ENCODE data around the gene MARCHF2.
"Not testable (repeated sequence)": the region's sequence is repeated elsewhere in the genome, so short reads cannot be mapped to it uniquely, and the experiment has no call there.

GRCh38 chr19:8410718-8411117 is 2.4 kb upstream of the MARCHF2 start:
- TF ChIP-seq, protein P1, sequence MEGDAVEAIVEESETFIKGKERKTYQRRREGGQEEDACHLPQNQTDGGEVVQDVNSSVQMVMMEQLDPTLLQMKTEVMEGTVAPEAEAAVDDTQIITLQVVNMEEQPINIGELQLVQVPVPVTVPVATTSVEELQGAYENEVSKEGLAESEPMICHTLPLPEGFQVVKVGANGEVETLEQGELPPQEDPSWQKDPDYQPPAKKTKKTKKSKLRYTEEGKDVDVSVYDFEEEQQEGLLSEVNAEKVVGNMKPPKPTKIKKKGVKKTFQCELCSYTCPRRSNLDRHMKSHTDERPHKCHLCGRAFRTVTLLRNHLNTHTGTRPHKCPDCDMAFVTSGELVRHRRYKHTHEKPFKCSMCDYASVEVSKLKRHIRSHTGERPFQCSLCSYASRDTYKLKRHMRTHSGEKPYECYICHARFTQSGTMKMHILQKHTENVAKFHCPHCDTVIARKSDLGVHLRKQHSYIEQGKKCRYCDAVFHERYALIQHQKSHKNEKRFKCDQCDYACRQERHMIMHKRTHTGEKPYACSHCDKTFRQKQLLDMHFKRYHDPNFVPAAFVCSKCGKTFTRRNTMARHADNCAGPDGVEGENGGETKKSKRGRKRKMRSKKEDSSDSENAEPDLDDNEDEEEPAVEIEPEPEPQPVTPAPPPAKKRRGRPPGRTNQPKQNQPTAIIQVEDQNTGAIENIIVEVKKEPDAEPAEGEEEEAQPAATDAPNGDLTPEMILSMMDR (IDR thresholded peaks at IDR 0.05) = not testable (repeated sequence)
- TF ChIP-seq POLR2AphosphoS5, POLR2A, EP300 (IDR thresholded peaks at IDR 0.05): not testable (repeated sequence)
